Endothelial cell of umbilical vein (primary cell): Measurements from ENCODE around the gene DOLK. TPM values are rescaled to one million over a fixed set of nuclear protein-coding genes. Genes with fewer than 3 reads are reported as not detected.

Experiments used
- BruUV-seq: library from RNA; stranded (reverse); fragments of 400-500 nt; replicated peaks from 2 replicates; lab custom pipeline; 2021; lab: Mats Ljungman, UMichigan
- CTCF ChIA-PET: fragments of 300-600, 350-600 bp; sonication (Branson Sonifier 250); formaldehyde crosslinking; loops from one replicate; lab custom pipeline; 2021; ENCODE audit warnings: antibody characterized with exemption, inconsistent platforms; lab: Charles Lee
- POLR2A ChIA-PET: fragments of 300-600, 350-600 bp; sonication (Branson Sonifier 250); formaldehyde crosslinking; loops from one replicate; lab custom pipeline; 2021; ENCODE audit warnings: antibody characterized with exemption, inconsistent platforms; lab: Charles Lee
- DNase-seq: peaks from one replicate; pipeline ENCODE4 v3.0.0-alpha.2; 2011; ENCODE audit warnings: low read depth, low spot score
- FAIRE-seq: peaks from 2 replicates; lab custom pipeline; 2011; peaks lifted over from hg19 to GRCh38; lab: Jason Lieb, UNC
- H2AFZ ChIP-seq: 2 replicates; pipeline ENCODE4 v1.6.0; 2012; ENCODE audit warnings: low read depth, low read length, control low read depth, inconsistent platforms
- H3K27ac ChIP-seq: 2 replicates; pipeline ENCODE4 v1.5.1; 2011; ENCODE audit warnings: low read depth, mild to moderate bottlenecking, control low read depth, low read length, moderate library complexity; ENCODE audit not compliant: insufficient read depth
- H3K27me3 ChIP-seq, 2 experiments: 2 replicates each; pipeline versions ENCODE4 v1.6.0 to v1.6.1; 2011; ENCODE audit warnings: low read length in 2 of 2, mixed read lengths in 1 of 2; ENCODE audit not compliant: control insufficient read depth in 2 of 2, insufficient read depth in 2 of 2
- H3K36me3 ChIP-seq, 2 experiments: 2 replicates in 1 of 2; 3 replicates in 1 of 2; pipeline ENCODE4 v1.5.1; 2011; ENCODE audit warnings: low read length in 2 of 2, mild to moderate bottlenecking in 1 of 2, moderate library complexity in 1 of 2; ENCODE audit not compliant: control insufficient read depth in 2 of 2, insufficient read depth in 2 of 2; ENCODE audit errors: extremely low read depth in 1 of 2
- H3K4me1 ChIP-seq: 3 replicates; pipeline ENCODE4 v1.5.1; 2011; ENCODE audit warnings: mild to moderate bottlenecking, low read length; ENCODE audit not compliant: control insufficient read depth, insufficient read depth; ENCODE audit errors: extremely low read depth
- H3K4me2 ChIP-seq: 2 replicates; pipeline ENCODE4 v1.6.1; 2011; ENCODE audit warnings: low read length, control low read depth, mixed read lengths; ENCODE audit not compliant: insufficient read depth
- H3K4me3 ChIP-seq, 3 experiments: fragments of 200-600 bp in 1 of 3; sonication (generic), shearing (Covaris generic) in 1 of 3; replicated peaks in 1 of 3; 2 replicates each; pipeline ENCODE4 v1.5.1; 2011 to 2016; ENCODE audit warnings: control low read depth in 3 of 3, low read length in 3 of 3, mild to moderate bottlenecking in 2 of 3, inconsistent platforms in 1 of 3, low read depth in 1 of 3, moderate library complexity in 1 of 3; ENCODE audit not compliant: insufficient read depth in 1 of 3
- H3K79me2 ChIP-seq: 2 replicates; pipeline ENCODE4 v1.6.0; 2012; ENCODE audit warnings: low read length, inconsistent platforms; ENCODE audit not compliant: control insufficient read depth, insufficient read depth
- H3K9ac ChIP-seq: replicated peaks from 2 replicates; pipeline ENCODE3; 2011; ENCODE audit warnings: low read length, control low read depth; ENCODE audit not compliant: insufficient read depth; ENCODE audit errors: extremely low read depth
- H3K9me1 ChIP-seq: replicated peaks from 3 replicates; pipeline ENCODE4 v1.6.0; 2011; ENCODE audit warnings: mild to moderate bottlenecking, low read length; ENCODE audit not compliant: control insufficient read depth, insufficient read depth; ENCODE audit errors: extremely low read depth
- H3K9me3 ChIP-seq: replicated peaks from 2 replicates; pipeline ENCODE4 v1.5.1; 2012; ENCODE audit warnings: low read length, inconsistent platforms; ENCODE audit not compliant: control insufficient read depth, insufficient read depth
- H4K20me1 ChIP-seq: replicated peaks from 2 replicates; pipeline ENCODE3; 2011; ENCODE audit warnings: mild to moderate bottlenecking, low read length; ENCODE audit not compliant: control insufficient read depth, insufficient read depth; ENCODE audit errors: extremely low read depth
- EZH2 ChIP-seq: IDR thresholded peaks from 2 replicates; pipeline ENCODE4 v1.6.1; 2012; ENCODE audit warnings: borderline replicate concordance, low read depth, mild to moderate bottlenecking, moderate library complexity, low read length, inconsistent platforms; ENCODE audit not compliant: severe bottlenecking
- FOS ChIP-seq: IDR thresholded peaks from 2 replicates; pipeline ENCODE4 v1.6.1; 2011; ENCODE audit warnings: mild to moderate bottlenecking, low read length, moderate library complexity, borderline replicate concordance; ENCODE audit not compliant: insufficient read depth
- GATA2 ChIP-seq: IDR thresholded peaks from 2 replicates; pipeline ENCODE4 v1.7.0; 2011; ENCODE audit warnings: low read depth, mild to moderate bottlenecking, moderate library complexity, mixed read lengths, low read length; ENCODE audit not compliant: insufficient read length, insufficient read depth
- JUN ChIP-seq: IDR thresholded peaks from 2 replicates; pipeline ENCODE4 v1.6.1; 2011; ENCODE audit warnings: borderline replicate concordance, low read depth; ENCODE audit not compliant: insufficient read length, insufficient read depth
- MYC ChIP-seq: IDR thresholded peaks from one replicate; pipeline ENCODE4 v1.6.1; 2011; ENCODE audit warnings: mild to moderate bottlenecking, low read depth, low read length
- POLR2AphosphoS5 ChIP-seq: IDR thresholded peaks from 2 replicates; pipeline ENCODE4 v1.6.1; 2012; ENCODE audit warnings: low read depth, mild to moderate bottlenecking, control low read depth, low read length, moderate library complexity; ENCODE audit not compliant: insufficient read depth
- dilution Hi-C: fragments of 300-500 bp; cut with MboI; formaldehyde crosslinking; loops from one replicate; pipeline ENCODE4 v1.15.0; 2019; ENCODE audit warnings: low sequenced_read_pairs; ENCODE audit not compliant: extremely low pct_ligation_motif_present
- intact Hi-C: fragments of 100-400 bp; cut with micrococcal nuclease; formaldehyde crosslinking; loops from one replicate; pipeline ENCODE4 v1.10.0; 2022
- polyA plus RNA-seq, 4 experiments: library from polyadenylated mRNA; depleted of rRNA in 3 of 4; stranded (reverse) in 3 of 4; unstranded in 1 of 4; fragments of >200 nt; gene quantifications; 2 replicates each; pipeline versions ENCODE4 v1.2.1 to v1.2.3, GENCODE V29; 2011 to 2012; ENCODE audit warnings: missing spikeins in 1 of 4
- total RNA-seq: library from RNA; stranded (reverse); gene quantifications from 2 replicates; pipeline ENCODE4 v1.2.3, GENCODE V29; 2021

DOLK gene
- total and polyA plus RNA-seq, 2 donors (not counting 3 experiments of a cell fraction or from before 2014, with no cell fraction given): 22.3 to 59.8 TPM

- no peaks in the 10 kb centered on the region for H3K9me1 ChIP-seq
- FAIRE-seq (peak; percentile 75), DNase-seq (no peak)
- H3K27ac ChIP-seq: no peak overlapping the region
- peaks cover 90% of the 10 kb centered on the region for H3K79me2 ChIP-seq
- H3K36me3 ChIP-seq: peaks cover 18 to 19% of the 10 kb centered on the region in 2 experiments
- H3K4me1 ChIP-seq: peaks cover 7% of the 10 kb centered on the region
- no peaks in the 10 kb centered on the region for H3K9me3 ChIP-seq
- H4K20me1 ChIP-seq: no peaks in the 10 kb centered on the region
- no peak overlapping the region for H3K4me3 ChIP-seq
- POLR2A ChIA-PET: no interaction called here
- no peaks in the 10 kb centered on the region for H3K27me3 ChIP-seq
- CTCF ChIA-PET: interaction anchor here (1.4 kb wide), 1 partner anchor 57 kb away, joined by 3 read pairs; no protein-coding TSS in a partner anchor
- H3K9ac ChIP-seq: no peak overlapping the region
- dilution Hi-C loops (no loop called here), intact Hi-C loops (no loop called here)
- H3K4me2 ChIP-seq: no peak overlapping the region
- no TSS peak for BruUV-seq
- no peak overlapping the region for H2AFZ ChIP-seq
- TF ChIP-seq POLR2AphosphoS5 (no peak), FOS (no peak), GATA2 (no peak), JUN (no peak), MYC (no peak), EZH2 (no peak)
These were observed 47.7 kb downstream of the DOLK start for GRCh38 chr9:128899566-128900322.
